ENCODE results near the gene RNF213.

The RNF213 gene

DNA sequence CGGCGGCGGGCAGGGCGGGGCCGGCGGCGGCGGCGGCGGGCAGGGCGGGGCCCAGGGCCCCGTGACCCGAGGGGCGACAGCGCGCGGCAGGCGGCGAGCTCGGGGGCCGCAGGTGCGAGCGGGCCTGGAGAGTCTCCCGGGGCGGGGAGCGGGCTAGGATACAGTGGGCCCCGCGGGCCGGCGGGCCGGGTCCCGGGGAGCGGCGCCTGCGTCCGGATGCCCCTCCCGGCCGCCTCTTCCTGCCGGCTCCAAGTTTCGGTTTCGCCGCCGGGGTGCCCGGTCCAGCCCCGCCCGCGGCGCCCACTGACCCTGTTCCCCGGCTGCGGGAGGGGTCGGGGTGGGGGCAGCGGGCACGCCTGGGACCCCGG lies at the start of gene RNF213:
Gene RNF213 (plus strand): TSS at position 62 of the 368 bp plus-strand sequence. CDS start 2,830 bp downstream, outside the sequence.
- DNase-seq: no peak

DNA sequence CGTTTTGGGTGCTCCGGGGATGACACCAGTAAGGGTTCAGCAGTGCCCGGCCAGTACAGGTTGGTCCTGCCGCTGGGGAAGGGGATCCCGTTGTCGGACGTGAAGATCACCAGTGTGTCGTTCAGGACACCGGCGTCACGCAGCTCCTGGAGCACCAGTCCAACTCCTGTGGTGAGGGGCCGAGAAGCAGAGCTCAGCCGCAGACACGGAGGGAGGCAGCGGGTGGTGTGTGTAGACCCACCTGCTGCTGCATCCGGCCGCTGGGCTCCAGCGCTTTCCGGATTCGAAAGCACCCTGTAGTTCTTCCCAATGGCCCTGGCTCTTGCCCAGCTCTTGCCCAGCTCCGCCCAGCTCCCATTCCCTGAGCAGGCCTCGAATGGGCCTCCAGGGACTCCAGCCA lies 48.5 kb upstream of the RNF213 start:
- no peak for DNase-seq

DNA sequence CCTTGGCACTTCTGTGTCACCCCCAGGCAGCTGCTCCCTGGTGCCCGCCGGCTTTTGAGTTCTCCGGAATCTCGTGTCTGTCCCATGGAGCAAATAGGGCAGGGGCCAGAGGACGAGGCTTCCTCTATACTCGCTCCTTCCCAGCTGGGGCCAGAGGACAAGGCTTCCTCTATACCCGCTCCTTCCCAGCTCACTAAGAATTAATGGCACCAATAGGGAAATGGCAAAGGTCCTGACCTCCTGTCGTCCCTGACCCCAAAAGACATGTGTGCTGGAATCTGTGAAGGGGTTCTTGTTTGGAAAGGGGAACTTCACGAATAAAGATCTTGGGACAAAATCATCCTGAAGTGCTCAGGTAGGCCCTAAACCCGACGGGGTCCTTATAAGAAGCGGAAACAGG lies 48.1 kb upstream of the RNF213 start:
- no peak for DNase-seq

DNA sequence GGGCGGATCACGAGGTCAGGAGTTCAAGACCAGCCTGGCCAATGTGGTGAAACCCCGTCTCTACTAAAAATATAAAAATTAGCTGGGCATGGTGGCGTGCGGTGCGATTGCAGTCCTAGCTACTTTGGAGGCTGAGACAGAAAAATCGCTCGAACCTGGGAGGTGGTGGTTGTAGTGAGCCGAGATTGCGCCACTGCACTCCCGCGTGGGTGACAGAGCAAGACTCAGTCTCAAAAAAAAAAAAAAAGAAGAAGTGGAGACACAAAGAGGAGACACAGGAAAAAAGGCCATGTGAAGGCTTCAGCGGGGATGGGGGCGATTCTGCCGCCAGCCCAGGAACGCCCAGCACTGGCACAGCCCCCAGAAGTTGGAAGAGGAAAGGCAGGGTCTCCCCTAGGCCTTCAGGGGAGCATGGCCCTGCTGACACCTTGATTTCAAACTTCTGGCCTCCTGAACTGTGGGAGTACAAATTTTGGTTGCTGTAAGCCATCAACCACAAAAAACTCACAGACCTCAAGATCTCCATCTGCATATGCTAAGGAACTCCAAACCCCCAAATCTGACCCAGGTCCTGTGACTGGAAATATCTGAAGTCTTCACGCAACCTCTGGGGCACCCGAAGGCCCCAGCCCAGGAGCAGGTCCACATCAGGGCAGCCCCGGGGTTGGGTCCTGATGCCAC lies 47.5 kb upstream of the RNF213 start:
- peak; percentile 30 for DNase-seq

DNA sequence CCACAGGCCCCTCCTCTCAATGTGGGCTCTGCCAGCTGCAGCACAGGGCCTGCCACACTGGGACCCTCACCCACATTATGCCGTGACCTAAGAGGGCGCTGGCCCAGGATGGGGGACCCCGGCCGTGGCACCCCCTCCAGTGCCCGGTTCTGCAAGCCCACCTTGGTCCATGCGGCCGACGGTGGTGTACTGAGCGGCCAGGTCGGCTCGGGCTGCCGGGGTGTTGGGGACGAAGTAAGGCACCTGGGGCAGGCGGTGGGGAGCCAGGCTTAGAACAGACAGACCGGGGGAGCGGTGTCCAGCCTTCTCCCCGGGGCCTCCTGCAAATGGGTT lies 47.0 kb upstream of the RNF213 start:
- DNase-seq: no peak

DNA sequence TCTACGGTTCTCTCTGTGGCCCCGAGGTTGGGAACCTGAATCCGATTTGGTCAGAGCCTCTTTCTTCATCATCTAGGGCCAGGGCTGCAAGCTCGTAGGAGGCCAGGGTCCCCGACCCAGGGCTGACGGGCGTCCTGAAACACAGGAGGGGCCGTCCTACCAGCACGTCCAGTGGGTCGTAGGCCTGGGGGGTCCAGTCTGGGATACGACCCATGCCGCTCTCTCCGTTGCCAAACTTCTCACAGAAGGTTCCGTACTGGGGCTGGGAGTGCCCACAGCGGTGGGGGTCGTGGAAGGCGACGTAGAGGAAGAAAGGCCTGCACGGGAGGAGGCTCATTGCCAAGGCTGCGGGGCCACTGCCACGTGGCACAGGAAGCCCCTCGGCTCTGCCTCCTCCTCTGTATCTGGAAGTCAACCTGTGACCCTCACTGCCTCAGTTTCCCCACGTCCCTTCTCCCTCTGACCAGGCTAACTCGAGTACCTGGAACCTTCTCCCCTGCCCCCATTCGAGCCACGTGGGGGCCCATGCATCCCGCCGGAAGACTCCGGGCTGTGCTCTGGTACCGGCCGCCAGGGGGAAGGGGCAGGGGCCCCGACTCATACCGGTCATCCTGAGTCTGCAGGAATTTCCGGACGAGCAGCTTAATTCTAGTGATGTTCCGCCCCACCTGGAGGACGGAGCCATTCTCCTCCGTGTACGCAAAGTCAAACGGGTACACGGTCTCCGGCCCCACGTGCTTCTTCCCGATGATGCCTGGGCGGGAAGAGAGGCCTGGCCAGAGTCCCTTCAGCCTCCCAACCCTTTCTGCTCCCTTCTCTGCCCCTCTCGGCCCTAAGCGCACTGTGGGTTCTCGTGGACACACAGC lies 46.4 kb upstream of the RNF213 start:
- no peak for DNase-seq

DNA sequence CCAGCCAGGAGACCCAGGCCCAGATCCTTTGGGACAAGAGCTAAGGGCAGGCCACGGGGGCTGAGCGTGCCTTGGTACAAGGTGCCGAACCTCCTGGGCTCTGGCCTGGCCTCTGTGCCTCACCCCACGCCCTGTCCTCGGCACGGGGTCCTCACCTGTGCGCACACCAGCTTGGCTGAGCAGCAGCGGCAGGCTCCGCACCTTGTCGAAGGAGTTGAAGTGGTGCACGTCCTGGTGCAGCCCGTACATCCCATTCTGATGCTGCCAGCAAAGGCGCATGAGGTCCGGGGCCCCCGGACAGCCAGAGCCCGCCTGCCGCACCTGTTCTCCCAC lies 45.8 kb upstream of the RNF213 start:
- no peak for DNase-seq

DNA sequence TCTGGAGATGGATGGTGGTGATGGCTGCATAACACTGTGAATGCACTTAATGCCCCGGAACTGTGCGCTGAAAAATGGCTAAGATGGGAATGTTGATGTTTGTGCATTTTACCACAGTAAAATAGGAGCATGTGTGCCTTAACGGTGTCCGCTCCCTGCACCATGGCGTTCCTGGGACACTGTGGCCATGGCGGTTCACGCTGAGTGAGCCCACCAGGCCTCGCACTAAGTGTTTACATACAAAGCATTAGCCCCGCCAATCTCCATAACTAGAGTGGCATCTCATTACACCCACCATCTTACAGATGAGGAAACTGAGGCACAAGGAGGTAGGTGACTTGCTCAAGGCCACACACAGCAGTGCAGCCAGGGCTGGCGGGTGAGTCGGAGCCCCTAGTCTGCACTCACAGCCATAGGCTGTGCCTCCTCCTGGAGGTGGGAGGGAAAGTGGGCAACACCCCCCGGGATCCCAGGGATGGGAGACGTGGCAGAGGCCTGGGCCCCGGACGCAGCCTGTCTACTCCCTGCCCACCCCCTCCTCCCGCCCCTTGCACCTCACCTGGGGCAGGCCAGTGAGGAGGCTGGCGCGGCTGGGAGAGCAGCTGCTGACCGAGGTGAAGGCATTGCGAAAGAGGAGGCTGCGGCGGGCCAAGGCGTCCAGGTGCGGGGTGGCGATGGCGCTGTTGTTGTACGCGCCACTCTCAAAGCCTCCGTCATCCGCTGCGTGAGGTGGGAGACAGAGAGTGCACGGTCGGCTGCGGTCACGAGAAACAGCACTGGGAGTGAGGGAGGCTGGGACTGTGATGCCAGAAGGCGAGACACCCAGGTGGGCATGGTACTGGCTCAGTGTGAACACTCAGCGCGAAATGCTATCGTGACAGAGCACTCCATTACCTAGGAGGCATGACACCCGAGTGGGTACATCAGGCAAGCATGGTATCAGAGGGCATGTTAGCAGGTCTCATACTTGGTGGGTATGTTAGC lies 43.9 kb upstream of the RNF213 start:
- no peak for DNase-seq

DNA sequence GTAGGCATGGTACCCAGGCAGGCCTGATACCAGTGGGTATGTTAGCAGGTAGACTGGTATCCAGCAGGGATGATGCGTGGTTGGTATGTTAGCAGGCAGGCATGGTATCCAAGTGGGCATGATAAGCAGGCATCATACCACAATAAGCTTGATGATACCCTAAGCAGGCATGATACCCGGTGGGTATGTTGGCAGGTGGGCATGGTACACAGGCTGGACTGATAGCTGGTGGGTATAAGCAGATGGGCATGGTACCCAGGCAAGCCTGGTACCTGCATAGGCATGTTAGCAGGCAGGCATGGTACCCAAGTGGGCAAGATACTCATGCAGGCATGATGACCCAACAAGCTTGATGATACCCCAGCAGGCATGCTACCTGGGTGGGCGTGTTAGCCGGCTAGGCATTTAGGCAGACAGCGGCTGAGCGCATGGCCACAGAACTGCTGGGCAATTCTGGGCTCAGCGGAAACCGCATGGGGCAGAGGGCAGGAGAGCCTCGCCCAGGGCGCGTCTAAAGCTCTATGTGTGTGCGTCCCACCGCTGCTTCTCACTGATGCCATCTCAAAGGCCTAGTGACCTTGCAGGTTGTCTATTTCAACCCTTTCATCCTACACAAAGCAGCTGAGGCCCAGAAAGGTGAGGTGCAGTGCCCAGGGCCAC lies 42.8 kb upstream of the RNF213 start:
- no peak for DNase-seq

DNA sequence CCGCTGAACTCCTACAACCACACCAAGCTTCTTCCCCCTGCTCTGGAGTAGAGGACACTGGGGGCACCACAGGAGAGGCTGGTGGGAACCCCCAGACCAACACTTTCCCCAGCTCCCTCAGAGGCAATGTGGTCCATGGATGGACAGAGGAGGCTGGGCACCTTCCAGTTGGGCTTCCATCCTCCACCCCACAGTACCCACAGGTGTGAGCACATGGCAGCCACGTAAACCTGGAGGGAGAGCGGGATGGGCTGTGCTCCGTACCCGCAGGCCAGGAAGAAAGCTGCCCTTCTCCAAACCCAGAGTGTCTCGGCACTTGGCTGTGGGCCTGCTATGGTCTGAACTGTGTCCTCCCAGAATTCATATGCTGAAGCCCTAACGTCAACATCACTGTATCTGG lies 42.3 kb upstream of the RNF213 start:
- DNase-seq: no peak

DNA sequence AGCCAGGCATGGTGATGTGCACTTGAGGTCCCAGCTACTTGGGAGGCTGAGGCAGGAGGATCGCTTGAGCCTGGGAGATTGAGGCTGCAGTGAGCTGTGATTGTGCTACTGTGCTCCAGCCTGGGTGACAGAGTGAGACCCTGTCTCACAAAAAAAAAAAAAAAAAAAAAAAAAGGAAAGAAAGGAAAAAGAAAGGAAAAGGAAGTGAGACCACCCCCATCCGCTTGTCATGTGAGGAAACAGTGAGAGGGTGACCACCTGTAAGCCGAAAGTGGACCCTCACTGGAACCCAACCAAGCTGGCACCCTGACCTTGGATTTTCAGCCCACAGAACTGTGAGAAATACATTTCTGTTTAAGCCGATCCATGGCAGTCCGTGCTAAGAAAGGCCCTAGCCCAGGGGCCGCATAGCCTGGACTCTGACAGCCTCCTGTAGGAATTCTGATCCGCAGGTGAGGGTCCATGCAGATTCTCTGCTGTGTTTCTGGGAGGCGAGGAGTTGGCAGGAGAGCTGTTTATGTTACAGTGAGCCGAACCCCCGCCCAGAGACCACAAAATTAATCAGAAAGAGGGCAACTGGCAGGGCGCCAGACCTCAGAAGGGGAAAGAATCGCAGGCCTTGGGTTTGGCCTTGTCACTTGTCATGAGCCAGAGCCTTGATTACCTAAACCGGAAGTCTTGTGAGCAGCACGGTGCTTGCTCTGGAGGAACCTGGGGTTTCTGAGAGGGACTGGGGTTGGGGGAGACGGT lies 41.5 kb upstream of the RNF213 start:
- peak; percentile 88 for DNase-seq

DNA sequence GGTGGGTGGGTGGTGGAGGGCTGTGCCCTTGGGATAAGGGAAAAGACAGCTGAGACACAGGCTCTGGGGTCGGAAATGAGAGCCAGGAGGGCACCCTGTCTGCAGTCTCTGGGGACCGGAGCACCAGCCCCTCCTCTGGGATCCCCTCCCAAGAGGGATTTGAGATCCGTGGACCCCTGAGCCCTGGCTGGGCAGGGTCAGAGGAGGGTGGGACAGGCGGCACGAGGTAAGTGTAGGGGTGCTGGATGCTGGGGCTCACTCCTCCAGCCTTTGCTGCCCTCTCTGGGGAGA lies 40.9 kb upstream of the RNF213 start:
- DNase-seq: no peak

DNA sequence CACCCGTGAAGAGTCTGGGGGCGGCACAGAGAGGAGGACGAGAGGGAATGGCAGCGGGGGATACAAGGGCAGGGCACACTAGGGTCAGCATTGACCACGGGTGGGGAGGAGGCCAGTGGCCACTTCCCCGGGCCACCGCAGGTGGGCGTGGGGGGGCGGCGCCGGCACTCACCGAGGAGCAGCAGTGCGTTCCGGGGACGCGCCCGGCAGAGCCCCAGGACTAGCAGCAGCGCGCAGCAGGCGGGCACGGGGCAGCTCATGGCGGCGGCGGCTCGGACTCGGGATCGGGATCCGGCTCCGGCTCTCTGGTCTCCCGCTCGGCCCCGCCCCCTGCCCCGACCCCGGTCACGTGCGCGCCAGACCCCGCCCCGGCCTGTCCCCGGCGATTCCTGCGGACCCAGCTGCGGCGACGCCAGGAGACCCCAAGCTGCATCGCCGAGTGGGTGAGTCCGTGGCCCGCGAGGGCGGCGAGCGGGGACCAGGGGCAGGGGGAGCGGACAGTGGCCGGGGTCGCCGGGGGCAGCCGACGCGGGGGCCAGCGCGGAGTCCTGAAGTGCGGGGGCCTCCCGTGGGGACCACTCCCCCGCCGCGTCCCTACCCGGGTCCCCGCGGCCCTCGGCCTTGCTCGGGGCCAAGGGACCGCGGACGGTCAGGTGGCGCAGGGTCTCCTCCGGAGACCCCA lies 40.5 kb upstream of the RNF213 start, which contains the start of the genes SGSH and SLC26A11:
Gene SGSH (minus strand): TSS at position 280 of the 682 bp plus-strand sequence. CDS start 20 bp downstream, at position 260.
Gene SLC26A11 (plus strand): TSS at position 374 of the 682 bp plus-strand sequence. CDS start 1,134 bp downstream, outside the sequence.
- no peak for DNase-seq

DNA sequence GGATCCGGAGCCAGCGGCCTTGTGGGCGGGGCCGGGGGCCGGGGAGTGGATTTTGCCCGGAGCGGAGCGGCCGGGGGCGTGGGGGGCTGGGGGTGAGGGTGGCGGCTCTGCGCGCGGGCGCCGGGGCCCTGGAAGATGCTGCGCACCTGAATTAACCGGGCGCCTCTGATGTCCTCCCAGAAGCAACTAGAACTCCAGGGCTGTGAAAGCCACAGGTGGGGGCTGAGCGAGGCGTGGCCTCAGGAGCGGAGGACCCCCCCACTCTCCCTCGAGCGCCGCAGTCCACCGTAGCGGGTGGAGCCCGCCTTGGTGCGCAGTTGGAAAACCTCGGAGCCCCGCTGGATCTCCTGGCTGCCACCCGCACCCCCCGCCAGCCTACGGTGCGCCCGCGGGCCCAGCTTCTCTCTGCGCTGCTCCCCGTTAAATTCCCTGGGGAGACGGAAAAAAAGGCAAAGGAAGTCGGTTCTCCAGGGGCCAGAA lies 39.9 kb upstream of the RNF213 start:
- DNase-seq: no peak

DNA sequence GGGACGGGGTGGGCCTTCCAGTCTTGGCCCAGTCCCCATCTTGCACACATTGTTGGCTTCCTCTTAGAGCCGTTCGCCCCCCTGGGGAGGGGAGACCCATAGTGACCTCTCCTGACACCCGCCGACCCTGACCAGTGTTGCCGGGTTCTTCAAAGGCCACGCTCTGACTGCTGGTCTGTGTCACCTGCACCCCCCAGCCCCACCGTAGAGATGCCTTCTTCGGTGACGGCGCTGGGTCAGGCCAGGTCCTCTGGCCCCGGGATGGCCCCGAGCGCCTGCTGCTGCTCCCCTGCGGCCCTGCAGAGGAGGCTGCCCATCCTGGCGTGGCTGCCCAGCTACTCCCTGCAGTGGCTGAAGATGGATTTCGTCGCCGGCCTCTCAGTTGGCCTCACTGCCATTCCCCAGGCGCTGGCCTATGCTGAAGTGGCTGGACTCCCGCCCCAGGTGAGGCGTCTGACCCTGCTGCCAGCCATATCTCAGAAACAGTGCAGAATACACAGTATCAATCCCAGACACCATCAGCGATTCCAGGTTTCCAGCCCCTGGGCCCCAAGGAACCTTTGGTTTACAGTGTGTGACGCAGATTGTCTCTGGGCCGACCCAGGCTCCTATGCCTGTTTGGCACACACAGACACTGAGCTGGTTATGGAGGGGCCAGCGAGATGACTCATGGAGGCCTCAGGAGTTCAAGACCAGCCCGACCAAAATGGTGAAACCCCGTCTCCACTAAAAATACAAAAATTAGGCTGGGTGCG lies 39.1 kb upstream of the RNF213 start:
- DNase-seq: no peak

DNA sequence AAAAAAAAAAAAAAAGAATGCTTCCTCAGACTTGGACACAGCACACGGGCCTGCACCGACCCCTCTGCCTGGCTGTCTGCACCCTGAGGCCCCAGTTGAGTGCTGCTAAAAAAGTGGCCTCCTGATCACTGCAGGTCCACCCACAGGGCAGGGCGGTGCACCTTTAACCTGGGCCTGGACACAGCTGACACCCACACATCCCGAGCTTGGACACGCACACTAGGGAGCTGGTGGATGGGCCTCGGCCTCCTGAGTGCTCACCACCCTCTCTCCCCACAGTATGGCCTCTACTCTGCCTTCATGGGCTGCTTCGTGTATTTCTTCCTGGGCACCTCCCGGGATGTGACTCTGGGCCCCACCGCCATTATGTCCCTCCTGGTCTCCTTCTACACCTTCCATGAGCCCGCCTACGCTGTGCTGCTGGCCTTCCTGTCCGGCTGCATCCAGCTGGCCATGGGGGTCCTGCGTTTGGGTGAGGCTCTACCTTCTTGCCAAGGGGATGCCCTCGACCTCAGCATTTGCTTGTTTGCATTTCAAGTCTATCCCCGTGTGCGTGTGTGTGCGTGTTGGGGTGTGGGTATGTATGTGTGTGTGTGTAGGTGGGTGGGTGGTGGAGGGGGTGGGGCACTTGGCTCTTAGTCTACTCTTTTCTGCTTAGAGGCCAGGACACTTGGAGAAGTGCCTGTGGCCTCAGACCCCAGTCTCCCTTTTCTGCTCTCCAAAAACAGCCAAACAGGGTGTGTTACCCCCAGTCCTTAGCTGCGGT lies 38.1 kb upstream of the RNF213 start:
- no peak for DNase-seq

DNA sequence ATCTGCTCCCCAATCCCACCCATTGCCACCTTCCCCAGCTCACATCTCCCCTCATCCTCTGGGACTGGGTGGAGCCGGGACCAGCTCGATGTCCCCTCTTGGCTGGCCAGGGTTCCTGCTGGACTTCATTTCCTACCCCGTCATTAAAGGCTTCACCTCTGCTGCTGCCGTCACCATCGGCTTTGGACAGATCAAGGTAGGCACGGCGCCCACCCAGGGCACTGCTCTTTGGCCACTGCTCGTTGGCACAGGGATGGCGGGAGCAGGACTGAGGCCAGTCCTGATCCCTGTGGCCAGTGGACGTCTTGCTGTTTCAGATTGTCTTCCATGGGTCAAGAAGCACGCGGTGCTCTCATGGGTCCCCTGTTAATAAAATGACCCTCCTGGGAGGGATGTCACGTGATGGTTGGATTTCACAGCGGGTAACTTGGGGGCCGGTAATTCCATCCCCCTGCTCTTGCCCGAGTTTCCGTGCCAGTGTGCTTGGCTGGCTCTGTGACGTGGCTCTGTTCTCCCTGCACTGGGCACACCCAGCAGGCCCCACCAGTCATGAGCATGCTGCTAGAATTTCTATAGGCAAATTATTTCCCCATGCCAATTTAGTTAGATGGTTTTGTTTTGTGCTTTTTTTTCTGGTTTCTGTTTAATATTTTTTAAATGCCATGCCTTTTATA lies 37.4 kb upstream of the RNF213 start:
- no peak for DNase-seq

DNA sequence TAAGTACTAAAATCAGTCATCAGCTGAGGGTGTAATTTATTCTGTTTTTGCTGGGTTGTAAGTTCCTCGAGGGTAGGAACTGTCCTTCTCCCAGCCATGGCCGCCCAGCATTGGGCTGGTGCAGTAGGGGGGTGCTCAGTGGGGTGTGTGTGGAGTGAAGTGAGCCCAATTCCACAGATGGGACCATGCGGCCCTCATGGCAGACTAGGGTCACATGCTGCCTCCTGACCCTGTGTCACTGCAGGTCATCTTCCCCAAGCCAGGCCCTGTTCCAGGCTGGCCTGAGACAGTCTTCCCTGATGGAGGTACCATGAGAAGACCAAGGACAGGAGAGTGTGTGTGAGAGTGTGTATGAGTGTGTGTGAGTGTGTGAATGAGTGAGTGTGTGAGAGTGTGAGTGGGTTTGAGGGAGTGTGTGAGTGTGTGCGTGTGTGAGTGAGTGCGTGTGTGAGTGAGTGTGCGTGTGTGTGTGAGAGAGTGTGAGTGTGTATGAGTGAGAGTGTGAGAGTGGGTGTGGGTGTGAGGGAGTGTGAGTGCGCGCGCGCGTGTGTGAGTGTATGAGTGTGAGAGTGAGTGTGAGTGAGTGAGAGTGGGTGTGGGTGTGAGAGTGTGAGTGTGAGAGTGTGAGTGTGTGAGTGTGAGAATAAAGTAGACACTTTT lies 36.7 kb upstream of the RNF213 start:
- DNase-seq: no peak

DNA sequence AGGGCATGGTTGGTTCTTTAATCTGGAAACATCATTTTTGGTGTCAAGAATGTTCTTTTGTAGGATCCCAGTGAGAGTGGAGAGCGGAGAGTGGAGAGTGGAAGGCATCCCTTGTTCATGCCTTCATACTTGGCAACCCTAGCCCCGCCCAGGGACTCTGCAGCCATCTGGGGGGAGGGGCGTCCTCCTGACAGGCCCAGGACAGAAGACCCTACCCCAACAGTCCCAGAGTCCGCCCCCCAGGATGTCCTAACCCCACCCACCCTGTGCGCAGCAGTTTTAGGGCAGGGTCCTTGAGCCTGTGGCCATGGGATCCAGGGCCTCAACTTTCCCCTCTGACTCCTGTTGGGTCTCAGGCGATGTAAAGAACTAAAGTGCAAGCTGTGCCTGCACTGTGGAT lies 36.0 kb upstream of the RNF213 start:
- no peak for DNase-seq
